Prostate gland (tissue), 2 donors: ENCODE data around the gene DCANP1. TPM values are rescaled to one million over a fixed set of nuclear protein-coding genes. Genes with fewer than 3 reads are reported as not detected.

Experiments
- DNase-seq: peaks from one replicate; pipeline ENCODE4 v3.0.0-alpha.2; 2019; ENCODE audit warnings: low spot score
- H3K27ac ChIP-seq, 2 donors: fragments of 200-600 bp; sonication (generic); 2 replicates each; pipeline ENCODE4 v1.5.1; 2017 to 2019
- H3K27me3 ChIP-seq: fragments of 200-600 bp; sonication (generic); replicated peaks from 2 replicates; pipeline ENCODE4 v1.5.1; 2019; ENCODE audit not compliant: insufficient read depth
- H3K36me3 ChIP-seq, 2 donors: fragments of 200-600 bp; sonication (generic); 1 replicate in 1 of 2; 2 replicates in 1 of 2; pipeline versions ENCODE4 v1.5.1 to v1.8.1; 2017 to 2019
- H3K4me1 ChIP-seq: fragments of 200-600 bp; sonication (generic); replicated peaks from 2 replicates; pipeline ENCODE4 v1.5.1; 2019
- H3K4me3 ChIP-seq, 2 donors: fragments of 200-600 bp; sonication (generic); 2 replicates each; pipeline ENCODE4 v1.5.1; 2017 to 2019
- H3K9me3 ChIP-seq: fragments of 200-600 bp; sonication (generic); 2 replicates; pipeline ENCODE4 v1.5.1; 2017
- CTCF ChIP-seq, 4 experiments: fragments of 200-600 bp in 2 of 4; fragments of 450-650 bp in 2 of 4; sonication (generic) in 2 of 4; IDR thresholded peaks; 1 replicate in 3 of 4; 2 replicates in 1 of 4; pipeline ENCODE4 v1.5.1; 2016 to 2019; ENCODE audit warnings: antibody characterized with exemption in 4 of 4, mild to moderate bottlenecking in 2 of 4, moderate library complexity in 2 of 4
- POLR2A ChIP-seq: fragments of 450-650 bp; IDR thresholded peaks from one replicate; pipeline ENCODE4 v1.6.1; 2016; ENCODE audit warnings: antibody characterized with exemption, mild to moderate bottlenecking
- POLR2AphosphoS5 ChIP-seq: sonication (generic); formaldehyde crosslinking; IDR thresholded peaks from one replicate; pipeline ENCODE4 v1.6.1; 2017; ENCODE audit warnings: antibody characterized with exemption
- WGBS: methylation state at CpG from one replicate; pipeline ENCODE4 v1.1.5; 2018; 5-methylcytosine and 5-hydroxymethylcytosine counted together
- intact Hi-C: fragments of 100-400 bp; cut with DNase I; formaldehyde crosslinking; loops from one replicate; pipeline ENCODE4 v1.14.2; 2022
- total RNA-seq, 2 donors: library from RNA; depleted of rRNA; stranded (reverse); fragments of >200 nt; gene quantifications; one replicate each; pipeline ENCODE4 v1.1.0, GENCODE V29; 2016

DCANP1 gene
- total RNA-seq, 2 donors from 2014 or later, result not detected

GRCh38 chr5:135480511-135480910, 33.4 kb upstream of the DCANP1 start:
- 90% methylated on average over 5 of the region's 5 CpGs for WGBS
- intact Hi-C loops, result no loop called here
- H3K27me3 ChIP-seq, result no peaks in the 10 kb centered on the region
- no peak overlapping the region for H3K27ac ChIP-seq
- no peak overlapping the region for H3K4me3 ChIP-seq
- TF ChIP-seq POLR2AphosphoS5 (no peak), POLR2A (no peak), CTCF (IDR thresholded peaks at IDR 0.05) (no peak)
- H3K36me3 ChIP-seq, result no peaks in the 10 kb centered on the region
- H3K9me3 ChIP-seq, result no peaks in the 10 kb centered on the region
- DNase-seq, result no peak
- H3K4me1 ChIP-seq, result no peaks in the 10 kb centered on the region

GRCh38 chr5:135478938-135479337, 31.8 kb upstream of the DCANP1 start:
- H3K9me3 ChIP-seq, result no peaks in the 10 kb centered on the region
- no peak overlapping the region for H3K27ac ChIP-seq
- TF ChIP-seq POLR2AphosphoS5 (no peak), POLR2A (no peak), CTCF (IDR thresholded peaks at IDR 0.05) (no peak)
- no peak overlapping the region for H3K4me3 ChIP-seq
- DNase-seq, result no peak
- H3K27me3 ChIP-seq, result no peaks in the 10 kb centered on the region
- H3K36me3 ChIP-seq, result no peaks in the 10 kb centered on the region
- no peaks in the 10 kb centered on the region for H3K4me1 ChIP-seq
- intact Hi-C loops, result no loop called here
- 96% methylated on average over 4 of the region's 4 CpGs for WGBS

GRCh38 chr5:135477613-135478066, 30.5 kb upstream of the DCANP1 start:
- intact Hi-C loops, result no loop called here
- Histone ChIP-seq H3K27ac (no peak overlapping the region), H3K4me1 (no peaks in the 10 kb centered on the region), H3K27me3 (no peaks in the 10 kb centered on the region), H3K9me3 (no peaks in the 10 kb centered on the region), H3K36me3 (no peaks in the 10 kb centered on the region), H3K4me3 (no peak overlapping the region)
- DNase-seq, result no peak
- TF ChIP-seq CTCF (IDR thresholded peaks at IDR 0.05) (no peak), POLR2AphosphoS5 (no peak), POLR2A (no peak)
- WGBS, result 68% methylated on average over 13 of the region's 14 CpGs

GRCh38 chr5:135476615-135477581, 29.8 kb upstream of the DCANP1 start:
- no peak for DNase-seq
- Histone ChIP-seq H3K27ac (no peak overlapping the region), H3K9me3 (no peaks in the 10 kb centered on the region), H3K36me3 (no peaks in the 10 kb centered on the region), H3K27me3 (no peaks in the 10 kb centered on the region), H3K4me3 (no peak overlapping the region), H3K4me1 (no peaks in the 10 kb centered on the region)
- intact Hi-C loops, result no loop called here
- WGBS, result 63% methylated on average over 24 of the region's 24 CpGs
- no peak for TF ChIP-seq CTCF (IDR thresholded peaks at IDR 0.05)
- no peak for TF ChIP-seq POLR2A
- no peak for TF ChIP-seq POLR2AphosphoS5
